SK-N-SH (cell line): ENCODE results near the gene TSPAN13. TPM values are rescaled to one million over a fixed set of nuclear protein-coding genes. Genes with fewer than 3 reads are reported as not detected.

ENCODE experiments used
- CTCF ChIA-PET: fragments of 300-600, 350-600 bp; formaldehyde crosslinking; extraction: SDS; loops from one replicate; lab custom pipeline; 2021; lab: Yijun Ruan, JAX
- POLR2A ChIA-PET: fragments of 350-600 bp; sonication (Branson Sonifier 250); formaldehyde crosslinking; extraction: SDS; loops from one replicate; lab custom pipeline; 2020; ENCODE audit warnings: antibody characterized with exemption, inconsistent platforms; lab: Yijun Ruan, JAX
- DNase-seq: peaks from one replicate; pipeline ENCODE4 v3.0.0; 2012
- H2AFZ ChIP-seq: fragments of 200-600 bp; sonication (generic); 2 replicates; pipeline ENCODE4 v1.8.1; 2016; ENCODE audit warnings: antibody characterized with exemption, mild to moderate bottlenecking, low read depth
- H3F3A ChIP-seq: fragments of 200-600 bp; sonication (generic); replicated peaks from 2 replicates; pipeline ENCODE3; 2016; ENCODE audit warnings: antibody characterized with exemption, mild to moderate bottlenecking; ENCODE audit not compliant: insufficient read depth
- H3K27ac ChIP-seq, 2 experiments: fragments of 200-500 bp in 1 of 2; fragments of 200-600 bp in 1 of 2; sonication (Bioruptor generic) in 1 of 2; sonication (generic), shearing (Covaris generic) in 1 of 2; 2 replicates each; pipeline versions ENCODE4 v1.5.1 to v1.6.1; 2014 to 2016; ENCODE audit warnings: low read depth in 2 of 2, inconsistent platforms in 1 of 2, low read length in 1 of 2, mild to moderate bottlenecking in 1 of 2, mixed read lengths in 1 of 2
- H3K27me3 ChIP-seq: fragments of 200-600 bp; sonication (generic), shearing (Covaris generic); 2 replicates; pipeline ENCODE4 v1.6.1; 2016; ENCODE audit warnings: mixed run types; ENCODE audit not compliant: insufficient read depth
- H3K36me3 ChIP-seq, 2 experiments: fragments of 200-500 bp in 1 of 2; fragments of 200-600 bp in 1 of 2; sonication (Bioruptor generic) in 1 of 2; sonication (generic) in 1 of 2; replicated peaks in 1 of 2; 2 replicates each; pipeline versions ENCODE3 to v1.5.1; 2014 to 2016; ENCODE audit warnings: low read length in 1 of 2, mild to moderate bottlenecking in 1 of 2; ENCODE audit not compliant: insufficient read depth in 2 of 2, control insufficient read depth in 1 of 2
- H3K4me1 ChIP-seq, 2 experiments: fragments of 200-500 bp in 1 of 2; fragments of 200-600 bp in 1 of 2; sonication (Bioruptor generic) in 1 of 2; sonication (generic), shearing (Covaris generic) in 1 of 2; 2 replicates each; pipeline versions ENCODE4 v1.5.1 to v1.6.1; 2014 to 2016; ENCODE audit warnings: low read depth in 1 of 2, low read length in 1 of 2, mixed run types in 1 of 2; ENCODE audit not compliant: insufficient read depth in 2 of 2, control insufficient read depth in 1 of 2
- H3K4me2 ChIP-seq: fragments of 200-600 bp; sonication (generic), shearing (Covaris generic); 2 replicates; pipeline ENCODE4 v1.6.1; 2017; ENCODE audit warnings: mixed run types
- H3K4me3 ChIP-seq, 2 experiments: fragments of 200-500 bp in 1 of 2; fragments of 200-600 bp in 1 of 2; sonication (Bioruptor generic) in 1 of 2; sonication (generic), shearing (Covaris generic) in 1 of 2; 2 replicates each; pipeline versions ENCODE4 v1.5.1 to v1.8.1; 2014 to 2016; ENCODE audit warnings: low read depth in 2 of 2, inconsistent platforms in 1 of 2, low read length in 1 of 2, mild to moderate bottlenecking in 1 of 2, mixed read lengths in 1 of 2, moderate library complexity in 1 of 2
- H3K79me2 ChIP-seq: fragments of 200-600 bp; sonication (generic); 2 replicates; pipeline ENCODE4 v1.8.1; 2017; ENCODE audit warnings: mild to moderate bottlenecking; ENCODE audit not compliant: insufficient read depth
- H3K9ac ChIP-seq: fragments of 200-600 bp; sonication (generic); 2 replicates; pipeline ENCODE4 v1.6.1; 2017; ENCODE audit warnings: mixed run types
- H3K9me2 ChIP-seq: fragments of 200-600 bp; sonication (generic); 2 replicates; pipeline ENCODE4 v1.6.1; 2017; ENCODE audit warnings: mixed run types
- H3K9me3 ChIP-seq: fragments of 200-600 bp; sonication (generic); 2 replicates; pipeline ENCODE4 v1.6.1; 2017; ENCODE audit warnings: mixed run types, mild to moderate bottlenecking, moderate library complexity
- H4K20me1 ChIP-seq: fragments of 200-600 bp; sonication (generic); 2 replicates; pipeline ENCODE4 v1.6.1; 2017; ENCODE audit warnings: mild to moderate bottlenecking, mixed run types; ENCODE audit not compliant: insufficient read depth
- CTCF ChIP-seq: fragments of 200-600 bp; sonication (generic); IDR thresholded peaks from 2 replicates; pipeline ENCODE4 v1.6.1; 2017; ENCODE audit warnings: antibody characterized with exemption, mild to moderate bottlenecking, moderate library complexity
- ELF1 ChIP-seq: IDR thresholded peaks from 2 replicates; pipeline ENCODE4 v1.4.0; 2012
- FOXJ3 ChIP-seq: sonication (generic); formaldehyde crosslinking; IDR thresholded peaks from 2 replicates; pipeline ENCODE4 v1.5.1; 2020; ENCODE audit warnings: mild to moderate bottlenecking, missing genetic modification reagents
- FOXM1 ChIP-seq: IDR thresholded peaks from 2 replicates; pipeline ENCODE4 v1.4.0; 2012; ENCODE audit warnings: low read depth, mild to moderate bottlenecking
- GABPA ChIP-seq: IDR thresholded peaks from 2 replicates; pipeline ENCODE4 v1.4.0; 2012; ENCODE audit warnings: low read depth, mild to moderate bottlenecking
- GATA2 ChIP-seq: sonication (generic); formaldehyde crosslinking; IDR thresholded peaks from 2 replicates; pipeline ENCODE4 v1.5.0; 2020; ENCODE audit warnings: mild to moderate bottlenecking, missing genetic modification reagents
- JUND ChIP-seq: IDR thresholded peaks from 2 replicates; pipeline ENCODE4 v1.4.0; 2012
- MAX ChIP-seq: IDR thresholded peaks from 2 replicates; pipeline ENCODE4 v1.4.0; 2012; ENCODE audit warnings: low read depth
- MXI1 ChIP-seq: IDR thresholded peaks from 2 replicates; pipeline ENCODE4 v1.6.1; 2012; ENCODE audit warnings: mild to moderate bottlenecking, low read depth, low read length, improper control_type of control experiment
- NFIC ChIP-seq: IDR thresholded peaks from 2 replicates; pipeline ENCODE4 v1.4.0; 2012; ENCODE audit warnings: borderline replicate concordance
- NRF1 ChIP-seq: IDR thresholded peaks from 2 replicates; pipeline ENCODE4 v1.6.1; 2012; ENCODE audit warnings: low read depth, mild to moderate bottlenecking, low read length
- POLR2AphosphoS5 ChIP-seq: IDR thresholded peaks from 2 replicates; pipeline ENCODE4 v1.6.1; 2012; ENCODE audit warnings: low read depth, low read length
- RCOR1 ChIP-seq: fragments of 150-350 bp; IDR thresholded peaks from 2 replicates; pipeline ENCODE4 v1.6.1; 2017; ENCODE audit warnings: antibody characterized with exemption, low read length
- REST ChIP-seq: IDR thresholded peaks from 2 replicates; pipeline ENCODE4 v1.6.1; 2012; ENCODE audit warnings: mild to moderate bottlenecking, low read depth, low read length, moderate library complexity
- RFX5 ChIP-seq: IDR thresholded peaks from 2 replicates; pipeline ENCODE4 v1.6.1; 2012; ENCODE audit warnings: mild to moderate bottlenecking, improper control_type of control experiment, low read length
- SIN3A ChIP-seq: IDR thresholded peaks from 2 replicates; pipeline ENCODE4 v1.6.1; 2012; ENCODE audit warnings: low read depth, mild to moderate bottlenecking, low read length, moderate library complexity, borderline replicate concordance
- SMC3 ChIP-seq: IDR thresholded peaks from 2 replicates; pipeline ENCODE4 v1.6.1; 2012; ENCODE audit warnings: low read depth, low read length, improper control_type of control experiment
- TCF12 ChIP-seq: IDR thresholded peaks from 2 replicates; pipeline ENCODE4 v1.4.0; 2012
- TEAD4 ChIP-seq: IDR thresholded peaks from 2 replicates; pipeline ENCODE4 v1.4.0; 2012; ENCODE audit warnings: mild to moderate bottlenecking, borderline replicate concordance; ENCODE audit not compliant: insufficient read depth
- USF2 ChIP-seq: fragments of 150-350 bp; IDR thresholded peaks from 2 replicates; pipeline ENCODE4 v1.6.1; 2017; ENCODE audit warnings: antibody characterized with exemption, low read length, low read depth, borderline replicate concordance
- YY1 ChIP-seq: IDR thresholded peaks from 2 replicates; pipeline ENCODE4 v1.4.0; 2012; ENCODE audit warnings: low read depth, mild to moderate bottlenecking
- WGBS: methylation state at CpG from one replicate; pipeline ENCODE4 v1.1.6; 2017; ENCODE audit warnings: low lambda C conversion rate; 5-methylcytosine and 5-hydroxymethylcytosine counted together
- polyA plus RNA-seq, 3 experiments: library from polyadenylated mRNA; depleted of rRNA; stranded (reverse); fragments of >200 nt; gene quantifications; 2 replicates each; pipeline ENCODE4 v1.2.3, GENCODE V29; 2012

Gene TSPAN13
- polyA plus RNA-seq, 1 of the 3 experiments (the other 2 are of a cell fraction) = 0.26 TPM

- TF ChIP-seq FOXM1 (no peak), CTCF (no peak), SIN3A (no peak), RFX5 (no peak), TEAD4 (no peak), JUND (peak; percentile 46), USF2 (no peak), YY1 (no peak)
- TF ChIP-seq, all 33 proteins: peak for 6
These were observed 13.5 kb upstream of the TSPAN13 start (continued) for GRCh38 chr7:16739863-16740622.

GRCh38 chr7:16740623-16740953 lies 13.0 kb upstream of the TSPAN13 start:
- H3F3A ChIP-seq = peaks cover 5% of the 10 kb centered on the region
- no peaks in the 10 kb centered on the region for H3K79me2 ChIP-seq
- peaks cover 4 to 11% of the 10 kb centered on the region in 2 experiments; a peak in 3 of 4 replicates for H3K4me1 ChIP-seq
- no peak overlapping the region for H3K9ac ChIP-seq
- H3K27me3 ChIP-seq = no peaks in the 10 kb centered on the region
- POLR2A ChIA-PET = no interaction called here
- H3K36me3 ChIP-seq = no peaks in the 10 kb centered on the region
- CTCF ChIA-PET = no interaction called here
- no peak for DNase-seq
- peak overlapping the region in 1 of 2 experiments; percentile 39; a peak in 2 of 4 replicates for H3K27ac ChIP-seq
- WGBS = 93% methylated on average over 3 of the region's 3 CpGs
- no peaks in the 10 kb centered on the region for H3K9me2 ChIP-seq
- no peaks in the 10 kb centered on the region for H3K9me3 ChIP-seq
- H3K4me3 ChIP-seq = no peak overlapping the region
- H3K4me2 ChIP-seq = no peak overlapping the region
- no peaks in the 10 kb centered on the region for H4K20me1 ChIP-seq
- no peak overlapping the region for H2AFZ ChIP-seq
- TF ChIP-seq GATA2 (CRISPR knock-in tag) (no peak), MAX (no peak), USF2 (no peak), FOXJ3 (CRISPR knock-in tag) (no peak), ELF1 (no peak), NRF1 (no peak), REST (no peak), TCF12 (no peak), NFIC (no peak), MXI1 (no peak), POLR2AphosphoS5 (no peak), CTCF (no peak), FOXM1 (no peak), RCOR1 (no peak), GABPA (no peak), SMC3 (no peak)
